HepG2 (cell line): ENCODE results near the gene NDRG3. TPM values are rescaled to one million over a fixed set of nuclear protein-coding genes. Genes with fewer than 3 reads are reported as not detected.

ENCODE experiments used
- BRCA1 ChIP-seq: sonication (generic); formaldehyde crosslinking; IDR thresholded peaks from 2 replicates; pipeline ENCODE4 v1.4.0; 2020; ENCODE audit warnings: missing genetic modification reagents
- CBX1 ChIP-seq: IDR thresholded peaks from one replicate; pipeline ENCODE4 v1.6.1; 2016; ENCODE audit warnings: antibody characterized with exemption, low read depth
- CCAR2 ChIP-seq: fragments of 200-400 bp; formaldehyde crosslinking; optimal IDR thresholded peaks from 2 replicates; pipeline ENCODE3; 2018; ENCODE audit warnings: low read depth, mild to moderate bottlenecking, low read length, moderate library complexity
- GLI4 ChIP-seq: sonication (generic); formaldehyde crosslinking; IDR thresholded peaks from 2 replicates; pipeline ENCODE4 v1.5.1; 2020; ENCODE audit warnings: missing genetic modification reagents, mild to moderate bottlenecking, moderate library complexity, borderline replicate concordance
- KDM3A ChIP-seq: IDR thresholded peaks from 2 replicates; pipeline ENCODE4 v1.6.1; 2018; ENCODE audit warnings: low read depth, missing compliant biosample characterization
- KDM4B ChIP-seq: sonication (generic); formaldehyde crosslinking; IDR thresholded peaks from 2 replicates; pipeline ENCODE4 v1.4.0; 2020; ENCODE audit warnings: missing genetic modification reagents
- NFAT5 ChIP-seq: sonication (generic); formaldehyde crosslinking; IDR thresholded peaks from 2 replicates; pipeline ENCODE4 v1.4.0; 2020; ENCODE audit warnings: missing genetic modification reagents
- NR1H2 ChIP-seq: sonication (generic); formaldehyde crosslinking; IDR thresholded peaks from 2 replicates; pipeline ENCODE4 v1.8.1; 2022; ENCODE audit warnings: low read depth, missing genetic modification reagents, borderline replicate concordance
- PLSCR1 ChIP-seq: sonication (generic); formaldehyde crosslinking; IDR thresholded peaks from 2 replicates; pipeline ENCODE4 v1.5.0; 2020; ENCODE audit warnings: missing genetic modification reagents, mild to moderate bottlenecking, borderline replicate concordance
- REL ChIP-seq: sonication (generic); formaldehyde crosslinking; conservative IDR thresholded peaks from 2 replicates; pipeline ENCODE4 v1.8.0; 2022; ENCODE audit warnings: mild to moderate bottlenecking, missing genetic modification reagents, moderate library complexity
- ZBTB46 ChIP-seq: sonication (generic); formaldehyde crosslinking; IDR thresholded peaks from 2 replicates; pipeline ENCODE4 v1.4.0; 2020; ENCODE audit warnings: mild to moderate bottlenecking, missing genetic modification reagents, borderline replicate concordance
- ZFP41 ChIP-seq: sonication (generic); formaldehyde crosslinking; IDR thresholded peaks from 2 replicates; pipeline ENCODE4 v1.4.0; 2020; ENCODE audit warnings: mild to moderate bottlenecking, missing genetic modification reagents, borderline replicate concordance
- ZNF136 ChIP-seq: sonication (generic); formaldehyde crosslinking; IDR thresholded peaks from 2 replicates; pipeline ENCODE4 v1.8.1; 2022; ENCODE audit warnings: low read depth, mild to moderate bottlenecking, moderate library complexity, missing genetic modification reagents
- ZNF709 ChIP-seq: sonication (generic); formaldehyde crosslinking; IDR thresholded peaks from 2 replicates; pipeline ENCODE4 v1.5.0; 2020; ENCODE audit warnings: mild to moderate bottlenecking, missing genetic modification reagents
- polyA plus RNA-seq, 8 experiments: library from polyadenylated mRNA; depleted of rRNA in 3 of 8; stranded (reverse) in 7 of 8; unstranded in 1 of 8; fragments of >200 nt; fragmentation: Illumina TruSeq in 4 of 8; extraction: Trizol in 4 of 8; gene quantifications; 2 replicates each; pipeline versions ENCODE4 v1.2.1 to v1.2.3, GENCODE V29; 2011 to 2016; ENCODE audit warnings: low read depth in 4 of 8, missing spikeins in 1 of 8, mixed read lengths in 1 of 8; ENCODE audit not compliant: insufficient read depth in 1 of 8
- total RNA-seq, 5 experiments: library from RNA; depleted of rRNA; stranded (reverse); fragments of >200 nt; fragmentation: Illumina TruSeq; extraction: Trizol; gene quantifications; 2 replicates each; pipeline ENCODE4 v1.2.3, GENCODE V29; 2016; ENCODE audit warnings: low read depth in 1 of 5
- TF ChIP-seq, protein P1 (sequence below): sonication (generic); formaldehyde crosslinking; IDR thresholded peaks from 2 replicates; pipeline ENCODE4; 2020; ENCODE audit warnings: missing genetic modification reagents, mild to moderate bottlenecking, borderline replicate concordance

Gene NDRG3
- total and polyA plus RNA-seq, 2 of the 13 experiments (the other 11 are each of a cell fraction or from before 2014, with no cell fraction given) = 36.0 to 40.5 TPM

GRCh38 chr20:36745927-36746659 is at the start of gene NDRG3 (continued):
- TF ChIP-seq NFAT5 (CRISPR knock-in tag) (no peak; the same call in 1 of the 2 replicates), GLI4 (CRISPR knock-in tag) (peak; percentile 72; the same call in 1 of the 2 replicates), ZBTB46 (no peak), REL (no peak), ZNF709 (CRISPR knock-in tag) (peak; percentile 33; the same call in 1 of the 2 replicates), CBX1 (peak; percentile 66), PLSCR1 (CRISPR knock-in tag) (no peak), CCAR2 (no peak), ZFP41 (CRISPR knock-in tag) (no peak), NR1H2 (CRISPR knock-in tag) (no peak), BRCA1 (CRISPR knock-in tag) (no peak; the same call in 1 of the 2 replicates), KDM4B (peak; percentile 61; the same call in 1 of the 2 replicates), KDM3A (CRISPR knock-in tag) (no peak), ZNF136 (CRISPR knock-in tag) (0 out of 2 replicates have a peak, but pooled peaks have one; percentile 63)
- TF ChIP-seq, protein P1, sequence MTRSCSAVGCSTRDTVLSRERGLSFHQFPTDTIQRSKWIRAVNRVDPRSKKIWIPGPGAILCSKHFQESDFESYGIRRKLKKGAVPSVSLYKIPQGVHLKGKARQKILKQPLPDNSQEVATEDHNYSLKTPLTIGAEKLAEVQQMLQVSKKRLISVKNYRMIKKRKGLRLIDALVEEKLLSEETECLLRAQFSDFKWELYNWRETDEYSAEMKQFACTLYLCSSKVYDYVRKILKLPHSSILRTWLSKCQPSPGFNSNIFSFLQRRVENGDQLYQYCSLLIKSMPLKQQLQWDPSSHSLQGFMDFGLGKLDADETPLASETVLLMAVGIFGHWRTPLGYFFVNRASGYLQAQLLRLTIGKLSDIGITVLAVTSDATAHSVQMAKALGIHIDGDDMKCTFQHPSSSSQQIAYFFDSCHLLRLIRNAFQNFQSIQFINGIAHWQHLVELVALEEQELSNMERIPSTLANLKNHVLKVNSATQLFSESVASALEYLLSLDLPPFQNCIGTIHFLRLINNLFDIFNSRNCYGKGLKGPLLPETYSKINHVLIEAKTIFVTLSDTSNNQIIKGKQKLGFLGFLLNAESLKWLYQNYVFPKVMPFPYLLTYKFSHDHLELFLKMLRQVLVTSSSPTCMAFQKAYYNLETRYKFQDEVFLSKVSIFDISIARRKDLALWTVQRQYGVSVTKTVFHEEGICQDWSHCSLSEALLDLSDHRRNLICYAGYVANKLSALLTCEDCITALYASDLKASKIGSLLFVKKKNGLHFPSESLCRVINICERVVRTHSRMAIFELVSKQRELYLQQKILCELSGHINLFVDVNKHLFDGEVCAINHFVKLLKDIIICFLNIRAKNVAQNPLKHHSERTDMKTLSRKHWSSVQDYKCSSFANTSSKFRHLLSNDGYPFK = no peak
